Measurements from ENCODE around the gene CCDC149. TPM values are rescaled to one million over a fixed set of nuclear protein-coding genes. Genes with fewer than 3 reads are reported as not detected.

The CCDC149 gene
- total RNA-seq, 1 experiment from 2014 or later = 7.9 TPM

- Histone ChIP-seq H3F3A (ENCODE audit: low read length, unreplicated experiment) (no peaks in the 10 kb centered on the region), H4K20me1 (ENCODE audit: low read length) (no peaks in the 10 kb centered on the region), H3K27ac (ENCODE audit: low read length) (no peak overlapping the region), H3K9ac (ENCODE audit: low read length) (no peak overlapping the region), H3K9me2 (replicated peaks; ENCODE audit: low read length) (no peaks in the 10 kb centered on the region), H3K27me3 (ENCODE audit: low read length) (no peaks in the 10 kb centered on the region), H3K4me3 (ENCODE audit: low read length) (no peak overlapping the region), H3K9me3 (ENCODE audit: low read length) (no peaks in the 10 kb centered on the region), H3K36me3 (ENCODE audit: low read depth, low read length) (no peaks in the 10 kb centered on the region), H3K4me2 (ENCODE audit: low read length) (no peak overlapping the region), H3K79me2 (ENCODE audit: low read length) (no peaks in the 10 kb centered on the region), H3K4me1 (ENCODE audit: insufficient read depth, low read length) (no peaks in the 10 kb centered on the region), H2AFZ (ENCODE audit: low read length) (no peak overlapping the region)
- ChIA-PET POLR2A (ENCODE audit: unreplicated experiment) (interaction anchor here (0.6 kb wide), 1 partner anchor 369 kb away, joined by 5 read pairs; no protein-coding TSS in a partner anchor), CTCF (no interaction called here)
- DNase-seq = no peak
- ATAC-seq = no peak
- intact Hi-C loops (cut with micrococcal nuclease) = no loop called here
- BruUV-seq (replicated peaks) = no TSS peak
- TF ChIP-seq EZH2phosphoT487 (IDR thresholded peaks at IDR 0.05; ENCODE audit: borderline replicate concordance, low read length) = no peak
- no peak for TF ChIP-seq CTCF (conservative IDR thresholded peaks at IDR 0.05; ENCODE audit: low read depth, low read length)
- TF ChIP-seq EZH2 (IDR thresholded peaks at IDR 0.05; ENCODE audit: low read length, unreplicated experiment) = no peak
Observed at GRCh38 chr4:24920008-24920407, 7.2 kb upstream of the CCDC149 start.

- Histone ChIP-seq H2AFZ (ENCODE audit: low read length) (no peak overlapping the region), H3K27ac (ENCODE audit: low read length) (no peak overlapping the region), H3K36me3 (ENCODE audit: low read depth, low read length) (no peaks in the 10 kb centered on the region), H3K27me3 (ENCODE audit: low read length) (no peaks in the 10 kb centered on the region), H3F3A (ENCODE audit: low read length, unreplicated experiment) (no peaks in the 10 kb centered on the region), H3K79me2 (ENCODE audit: low read length) (no peaks in the 10 kb centered on the region), H3K9me2 (replicated peaks; ENCODE audit: low read length) (no peaks in the 10 kb centered on the region), H4K20me1 (ENCODE audit: low read length) (no peaks in the 10 kb centered on the region), H3K4me2 (ENCODE audit: low read length) (no peak overlapping the region), H3K4me3 (ENCODE audit: low read length) (no peak overlapping the region), H3K9ac (ENCODE audit: low read length) (no peak overlapping the region), H3K9me3 (ENCODE audit: low read length) (no peaks in the 10 kb centered on the region), H3K4me1 (ENCODE audit: insufficient read depth, low read length) (0 out of 2 replicates have a peak, but pooled peaks cover under 1% of the 10 kb centered on the region)
- ChIA-PET CTCF (no interaction called here), POLR2A (ENCODE audit: unreplicated experiment) (no interaction called here)
- no peak for TF ChIP-seq EZH2 (IDR thresholded peaks at IDR 0.05; ENCODE audit: low read length, unreplicated experiment)
- no peak for TF ChIP-seq CTCF (conservative IDR thresholded peaks at IDR 0.05; ENCODE audit: low read depth, low read length)
- TF ChIP-seq EZH2phosphoT487 (IDR thresholded peaks at IDR 0.05; ENCODE audit: borderline replicate concordance, low read length) = no peak
- no peak for ATAC-seq
- no TSS peak for BruUV-seq (replicated peaks)
- intact Hi-C loops (cut with micrococcal nuclease) = loop anchor here (10.0 kb wide), 1 partner anchor 442 kb away; no protein-coding TSS in a partner anchor
- no peak for DNase-seq
Observed at GRCh38 chr4:24917076-24917856, 4.4 kb upstream of the CCDC149 start.
